Measurements from ENCODE around the gene KLHL10. TPM values are rescaled to one million over a fixed set of nuclear protein-coding genes. Genes with fewer than 3 reads are reported as not detected.

Gene KLHL10
- total RNA-seq (2014; rRNA removed; shearing (Covaris generic)), result 0.27 and 0.42 TPM in 2 replicates
- polyA plus RNA-seq (2016; fragmentation: Nextera tagmentation; extraction: Ambion mirVana), result 0.13 TPM in 1 of 2 replicates, not detected in the other
- long read RNA-seq, result 0 reads

- DNase-seq (ENCODE audit: low spot score), result no peak
- Mint-ChIP-seq H3K27ac (no peak within 1 kb of the TSS), H3K4me1 (peaks cover 7% of the 10 kb centered on the region; the same call in 2 of the 3 replicates), H3K9me3 (no peaks in the 10 kb centered on the region), H3K27me3 (ENCODE audit: insufficient read depth, low read depth, poor library complexity) (peaks cover 6% of the 10 kb centered on the region), H3K4me3 (peak within 1 kb of the TSS; percentile 89), H3K36me3 (ENCODE audit: low read depth) (peaks cover 3% of the 10 kb centered on the region; the same call in 1 of the 3 replicates)
- H3K4me2 ChIP-seq, result peak within 1 kb of the TSS; percentile 90; the same call in 1 of the 2 replicates
- no peaks in the 10 kb centered on the region for H3K36me3 ChIP-seq (ENCODE audit: insufficient read depth)
- no peak for ATAC-seq
- H3K27ac ChIP-seq (ENCODE audit: low read depth), result no peak within 1 kb of the TSS
- peak within 1 kb of the TSS; percentile 94 for H3K4me3 ChIP-seq
- peaks cover 9% of the 10 kb centered on the region; the same call in 1 of the 2 replicates for H4K20me1 ChIP-seq (replicated peaks; ENCODE audit: insufficient read depth)
- H3F3A ChIP-seq (replicated peaks; ENCODE audit: low read depth), result no peaks in the 10 kb centered on the region; the same call in 1 of the 2 replicates
- H3K4me1 ChIP-seq (ENCODE audit: insufficient read depth), result peaks cover 7% of the 10 kb centered on the region
- TF ChIP-seq NANOG (IDR thresholded peaks at IDR 0.05; ENCODE audit: borderline replicate concordance), result no peak
- TF ChIP-seq, protein P1, sequence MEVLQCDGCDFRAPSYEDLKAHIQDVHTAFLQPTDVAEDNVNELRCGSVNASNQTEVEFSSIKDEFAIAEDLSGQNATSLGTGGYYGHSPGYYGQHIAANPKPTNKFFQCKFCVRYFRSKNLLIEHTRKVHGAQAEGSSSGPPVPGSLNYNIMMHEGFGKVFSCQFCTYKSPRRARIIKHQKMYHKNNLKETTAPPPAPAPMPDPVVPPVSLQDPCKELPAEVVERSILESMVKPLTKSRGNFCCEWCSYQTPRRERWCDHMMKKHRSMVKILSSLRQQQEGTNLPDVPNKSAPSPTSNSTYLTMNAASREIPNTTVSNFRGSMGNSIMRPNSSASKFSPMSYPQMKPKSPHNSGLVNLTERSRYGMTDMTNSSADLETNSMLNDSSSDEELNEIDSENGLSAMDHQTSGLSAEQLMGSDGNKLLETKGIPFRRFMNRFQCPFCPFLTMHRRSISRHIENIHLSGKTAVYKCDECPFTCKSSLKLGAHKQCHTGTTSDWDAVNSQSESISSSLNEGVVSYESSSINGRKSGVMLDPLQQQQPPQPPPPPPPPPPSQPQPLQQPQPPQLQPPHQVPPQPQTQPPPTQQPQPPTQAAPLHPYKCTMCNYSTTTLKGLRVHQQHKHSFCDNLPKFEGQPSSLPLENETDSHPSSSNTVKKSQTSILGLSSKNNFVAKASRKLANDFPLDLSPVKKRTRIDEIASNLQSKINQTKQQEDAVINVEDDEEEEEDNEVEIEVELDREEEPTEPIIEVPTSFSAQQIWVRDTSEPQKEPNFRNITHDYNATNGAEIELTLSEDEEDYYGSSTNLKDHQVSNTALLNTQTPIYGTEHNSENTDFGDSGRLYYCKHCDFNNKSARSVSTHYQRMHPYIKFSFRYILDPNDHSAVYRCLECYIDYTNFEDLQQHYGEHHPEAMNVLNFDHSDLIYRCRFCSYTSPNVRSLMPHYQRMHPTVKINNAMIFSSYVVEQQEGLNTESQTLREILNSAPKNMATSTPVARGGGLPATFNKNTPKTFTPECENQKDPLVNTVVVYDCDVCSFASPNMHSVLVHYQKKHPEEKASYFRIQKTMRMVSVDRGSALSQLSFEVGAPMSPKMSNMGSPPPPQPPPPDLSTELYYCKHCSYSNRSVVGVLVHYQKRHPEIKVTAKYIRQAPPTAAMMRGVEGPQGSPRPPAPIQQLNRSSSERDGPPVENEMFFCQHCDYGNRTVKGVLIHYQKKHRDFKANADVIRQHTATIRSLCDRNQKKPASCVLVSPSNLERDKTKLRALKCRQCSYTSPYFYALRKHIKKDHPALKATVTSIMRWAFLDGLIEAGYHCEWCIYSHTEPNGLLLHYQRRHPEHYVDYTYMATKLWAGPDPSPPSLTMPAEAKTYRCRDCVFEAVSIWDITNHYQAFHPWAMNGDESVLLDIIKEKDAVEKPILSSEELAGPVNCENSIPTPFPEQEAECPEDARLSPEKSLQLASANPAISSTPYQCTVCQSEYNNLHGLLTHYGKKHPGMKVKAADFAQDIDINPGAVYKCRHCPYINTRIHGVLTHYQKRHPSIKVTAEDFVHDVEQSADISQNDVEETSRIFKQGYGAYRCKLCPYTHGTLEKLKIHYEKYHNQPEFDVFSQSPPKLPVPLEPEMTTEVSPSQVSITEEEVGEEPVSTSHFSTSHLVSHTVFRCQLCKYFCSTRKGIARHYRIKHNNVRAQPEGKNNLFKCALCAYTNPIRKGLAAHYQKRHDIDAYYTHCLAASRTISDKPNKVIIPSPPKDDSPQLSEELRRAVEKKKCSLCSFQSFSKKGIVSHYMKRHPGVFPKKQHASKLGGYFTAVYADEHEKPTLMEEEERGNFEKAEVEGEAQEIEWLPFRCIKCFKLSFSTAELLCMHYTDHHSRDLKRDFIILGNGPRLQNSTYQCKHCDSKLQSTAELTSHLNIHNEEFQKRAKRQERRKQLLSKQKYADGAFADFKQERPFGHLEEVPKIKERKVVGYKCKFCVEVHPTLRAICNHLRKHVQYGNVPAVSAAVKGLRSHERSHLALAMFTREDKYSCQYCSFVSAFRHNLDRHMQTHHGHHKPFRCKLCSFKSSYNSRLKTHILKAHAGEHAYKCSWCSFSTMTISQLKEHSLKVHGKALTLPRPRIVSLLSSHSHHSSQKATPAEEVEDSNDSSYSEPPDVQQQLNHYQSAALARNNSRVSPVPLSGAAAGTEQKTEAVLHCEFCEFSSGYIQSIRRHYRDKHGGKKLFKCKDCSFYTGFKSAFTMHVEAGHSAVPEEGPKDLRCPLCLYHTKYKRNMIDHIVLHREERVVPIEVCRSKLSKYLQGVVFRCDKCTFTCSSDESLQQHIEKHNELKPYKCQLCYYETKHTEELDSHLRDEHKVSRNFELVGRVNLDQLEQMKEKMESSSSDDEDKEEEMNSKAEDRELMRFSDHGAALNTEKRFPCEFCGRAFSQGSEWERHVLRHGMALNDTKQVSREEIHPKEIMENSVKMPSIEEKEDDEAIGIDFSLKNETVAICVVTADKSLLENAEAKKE (CRISPR knock-in tag; IDR thresholded peaks at IDR 0.05), result no peak
- no peak for TF ChIP-seq EZH2phosphoT487 (IDR thresholded peaks at IDR 0.05; ENCODE audit: unreplicated experiment)
- TF ChIP-seq, protein P2, sequence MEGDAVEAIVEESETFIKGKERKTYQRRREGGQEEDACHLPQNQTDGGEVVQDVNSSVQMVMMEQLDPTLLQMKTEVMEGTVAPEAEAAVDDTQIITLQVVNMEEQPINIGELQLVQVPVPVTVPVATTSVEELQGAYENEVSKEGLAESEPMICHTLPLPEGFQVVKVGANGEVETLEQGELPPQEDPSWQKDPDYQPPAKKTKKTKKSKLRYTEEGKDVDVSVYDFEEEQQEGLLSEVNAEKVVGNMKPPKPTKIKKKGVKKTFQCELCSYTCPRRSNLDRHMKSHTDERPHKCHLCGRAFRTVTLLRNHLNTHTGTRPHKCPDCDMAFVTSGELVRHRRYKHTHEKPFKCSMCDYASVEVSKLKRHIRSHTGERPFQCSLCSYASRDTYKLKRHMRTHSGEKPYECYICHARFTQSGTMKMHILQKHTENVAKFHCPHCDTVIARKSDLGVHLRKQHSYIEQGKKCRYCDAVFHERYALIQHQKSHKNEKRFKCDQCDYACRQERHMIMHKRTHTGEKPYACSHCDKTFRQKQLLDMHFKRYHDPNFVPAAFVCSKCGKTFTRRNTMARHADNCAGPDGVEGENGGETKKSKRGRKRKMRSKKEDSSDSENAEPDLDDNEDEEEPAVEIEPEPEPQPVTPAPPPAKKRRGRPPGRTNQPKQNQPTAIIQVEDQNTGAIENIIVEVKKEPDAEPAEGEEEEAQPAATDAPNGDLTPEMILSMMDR (conservative IDR thresholded peaks at IDR 0.05; ENCODE audit: low read depth in 2 of 2), result no peak
- no peak for TF ChIP-seq ETS1 (IDR thresholded peaks at IDR 0.05)
- no peak for TF ChIP-seq EZH2 (IDR thresholded peaks at IDR 0.05; ENCODE audit: low read depth, unreplicated experiment)
- no peak for TF ChIP-seq JUNB (IDR thresholded peaks at IDR 0.05; ENCODE audit: unreplicated experiment)
- TF ChIP-seq POLR2AphosphoS5 (IDR thresholded peaks at IDR 0.05; ENCODE audit: low read depth), result no peak
- TF ChIP-seq STAT1 (IDR thresholded peaks at IDR 0.05; ENCODE audit: unreplicated experiment), result no peak
- TF ChIP-seq ZNF114 (CRISPR knock-in tag; IDR thresholded peaks at IDR 0.05), result no peak
- TF ChIP-seq REST (IDR thresholded peaks at IDR 0.05; ENCODE audit: unreplicated experiment), result no peak
- no peak for TF ChIP-seq CREB1 (CRISPR knock-in tag; IDR thresholded peaks at IDR 0.05; ENCODE audit: low read depth)
- TF ChIP-seq ZNF331 (CRISPR knock-in tag; IDR thresholded peaks at IDR 0.05; ENCODE audit: low read depth), result no peak
- no peaks in the 10 kb centered on the region for H3K9me2 ChIP-seq (ENCODE audit: insufficient read depth)
- H2AFZ ChIP-seq, result peak within 1 kb of the TSS; percentile 95
- H3K27me3 ChIP-seq (ENCODE audit: insufficient read depth), result peaks cover 5% of the 10 kb centered on the region; the same call in 1 of the 2 replicates
- peaks cover 12% of the 10 kb centered on the region for H3K79me2 ChIP-seq (replicated peaks; ENCODE audit: insufficient read depth)
Measured at GRCh38 chr17:41837761-41838538, at the start of gene KLHL10. KLHL10 (plus strand) TSS chr17:41837825; CDS start chr17:41837933, 108 bp downstream.

Measured in GM23338 (cell line).